ENCODE data around the gene UBE2G2. TPM values are rescaled to one million over a fixed set of nuclear protein-coding genes. Genes with fewer than 3 reads are reported as not detected.

UBE2G2 gene
- total RNA-seq, 1 experiment from 2014 or later, result 147 TPM

DNA sequence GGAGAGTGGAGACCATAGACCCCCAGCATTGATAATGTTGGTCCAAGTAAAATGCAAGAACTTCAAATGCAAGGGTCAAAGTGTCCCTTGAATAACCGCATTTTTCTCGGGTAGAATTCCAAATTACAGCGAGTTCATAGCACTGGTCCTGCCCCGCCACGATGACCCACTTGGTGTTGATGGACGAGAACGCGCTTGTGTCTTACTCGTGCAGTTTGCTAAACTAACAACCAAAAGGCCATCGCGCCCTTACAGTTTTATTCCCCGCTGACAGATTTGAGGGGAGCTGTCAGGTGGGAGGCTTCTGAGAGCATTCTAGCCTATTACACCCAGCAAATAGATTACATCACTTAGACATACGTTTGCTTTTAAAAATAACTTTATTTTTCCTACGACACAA, 72.9 kb downstream of the UBE2G2 start:
- no TSS peak for BruUV-seq (replicated peaks)
- CTCF ChIA-PET, result no interaction called here
- intact Hi-C loops (cut with micrococcal nuclease), result no loop called here
- no peak overlapping the region for H3K27ac Mint-ChIP-seq (ENCODE audit: low read depth, unreplicated experiment)
- POLR2A ChIA-PET, result no interaction called here
- peaks cover 4% of the 10 kb centered on the region for H3K4me1 Mint-ChIP-seq (ENCODE audit: insufficient read depth, unreplicated experiment)
- H3K9me3 Mint-ChIP-seq (ENCODE audit: unreplicated experiment), result no peaks in the 10 kb centered on the region
- no peak for DNase-seq (ENCODE audit: unreplicated experiment)
- no peak overlapping the region for H3K4me3 Mint-ChIP-seq (ENCODE audit: unreplicated experiment)
- peaks cover 6% of the 10 kb centered on the region for H3K36me3 Mint-ChIP-seq (ENCODE audit: insufficient read depth, unreplicated experiment)
- no peak for TF ChIP-seq CTCF (IDR thresholded peaks at IDR 0.05; ENCODE audit: unreplicated experiment)
- peaks cover 79% of the 10 kb centered on the region for H3K27me3 Mint-ChIP-seq (ENCODE audit: insufficient read depth, unreplicated experiment)

GRCh38 chr21:44727757-44728156, 73.9 kb downstream of the UBE2G2 start:
- POLR2A ChIA-PET, result interaction anchor here (1.0 kb wide), 1 partner anchor 16 kb away, joined by 4 read pairs; the partner anchor contains the start of gene TSPEAR
- intact Hi-C loops (cut with micrococcal nuclease), result no loop called here
- CTCF ChIA-PET, result interaction anchor here (0.6 kb wide), 1 partner anchor 51 kb away, joined by 3 read pairs; no protein-coding TSS in a partner anchor
- DNase-seq (ENCODE audit: unreplicated experiment), result no peak
- TF ChIP-seq CTCF (IDR thresholded peaks at IDR 0.05; ENCODE audit: unreplicated experiment), result no peak
- Mint-ChIP-seq H3K4me3 (ENCODE audit: unreplicated experiment) (no peak overlapping the region), H3K4me1 (ENCODE audit: insufficient read depth, unreplicated experiment) (peaks cover 4% of the 10 kb centered on the region), H3K27ac (ENCODE audit: low read depth, unreplicated experiment) (no peak overlapping the region), H3K36me3 (ENCODE audit: insufficient read depth, unreplicated experiment) (peaks cover 6% of the 10 kb centered on the region), H3K27me3 (ENCODE audit: insufficient read depth, unreplicated experiment) (peaks cover 86% of the 10 kb centered on the region), H3K9me3 (ENCODE audit: unreplicated experiment) (no peaks in the 10 kb centered on the region)
- no TSS peak for BruUV-seq (replicated peaks)

- peaks cover 4% of the 10 kb centered on the region for H3K4me1 Mint-ChIP-seq (ENCODE audit: insufficient read depth, unreplicated experiment)
- H3K36me3 Mint-ChIP-seq (ENCODE audit: insufficient read depth, unreplicated experiment), result peaks cover 6% of the 10 kb centered on the region
- POLR2A ChIA-PET, result interaction anchor here (1.0 to 1.1 kb wide), 2 partner anchors 16 to 18 kb away, joined by 3 to 4 read pairs; partner anchors contain the start of gene TSPEAR
- CTCF ChIA-PET, result interaction anchor here (0.6 to 0.7 kb wide), 2 partner anchors 50 to 133 kb away, joined by 3 read pairs; no protein-coding TSS in a partner anchor
- peaks cover 87% of the 10 kb centered on the region for H3K27me3 Mint-ChIP-seq (ENCODE audit: insufficient read depth, unreplicated experiment)
- no peak for DNase-seq (ENCODE audit: unreplicated experiment)
- no peak for TF ChIP-seq CTCF (IDR thresholded peaks at IDR 0.05; ENCODE audit: unreplicated experiment)
- intact Hi-C loops (cut with micrococcal nuclease), result no loop called here
- no peak overlapping the region for H3K4me3 Mint-ChIP-seq (ENCODE audit: unreplicated experiment)
- BruUV-seq (replicated peaks), result no TSS peak
- H3K9me3 Mint-ChIP-seq (ENCODE audit: unreplicated experiment), result no peaks in the 10 kb centered on the region
- H3K27ac Mint-ChIP-seq (ENCODE audit: low read depth, unreplicated experiment), result no peak overlapping the region
Observed at GRCh38 chr21:44727321-44727720, 74.3 kb downstream of the UBE2G2 start.

GRCh38 chr21:44726826-44727225, 74.8 kb downstream of the UBE2G2 start:
- Mint-ChIP-seq H3K27me3 (ENCODE audit: insufficient read depth, unreplicated experiment) (peaks cover 82% of the 10 kb centered on the region), H3K4me3 (ENCODE audit: unreplicated experiment) (no peak overlapping the region), H3K27ac (ENCODE audit: low read depth, unreplicated experiment) (no peak overlapping the region), H3K36me3 (ENCODE audit: insufficient read depth, unreplicated experiment) (peaks cover 6% of the 10 kb centered on the region), H3K4me1 (ENCODE audit: insufficient read depth, unreplicated experiment) (peaks cover 4% of the 10 kb centered on the region), H3K9me3 (ENCODE audit: unreplicated experiment) (no peaks in the 10 kb centered on the region)
- intact Hi-C loops (cut with micrococcal nuclease), result no loop called here
- POLR2A ChIA-PET, result interaction anchor here (1.0 to 1.1 kb wide), 2 partner anchors 16 to 17 kb away, joined by 3 to 4 read pairs; partner anchors contain the start of gene TSPEAR
- no TSS peak for BruUV-seq (replicated peaks)
- CTCF ChIA-PET, result interaction anchor here (0.6 to 0.8 kb wide), 4 partner anchors 12 to 195 kb away, joined by 3 read pairs; no protein-coding TSS in a partner anchor
- no peak for DNase-seq (ENCODE audit: unreplicated experiment)
- no peak for TF ChIP-seq CTCF (IDR thresholded peaks at IDR 0.05; ENCODE audit: unreplicated experiment)
